PC-9 (cell line): Measurements from ENCODE around the gene USP31. TPM values are rescaled to one million over a fixed set of nuclear protein-coding genes. Genes with fewer than 3 reads are reported as not detected.

Source experiments
- BruUV-seq: library from RNA; stranded (reverse); fragments of 400-500 nt; replicated peaks from 2 replicates; lab custom pipeline; 2021; lab: Mats Ljungman, UMichigan
- CTCF ChIA-PET: fragments of 300-600 bp; sonication (Branson Sonifier 250); formaldehyde crosslinking; loops from one replicate; lab custom pipeline; 2022; ENCODE audit warnings: antibody characterized with exemption; lab: Charles Lee
- POLR2A ChIA-PET: fragments of 300-600 bp; sonication (Branson Sonifier 250); formaldehyde crosslinking; loops from one replicate; lab custom pipeline; 2022; ENCODE audit warnings: antibody characterized with exemption; ENCODE audit not compliant: unreplicated experiment; lab: Charles Lee
- DNase-seq, 2 experiments: peaks; one replicate each; pipeline versions ENCODE4 v3.0.0 to v3.0.0-alpha.2; 2015 to 2022; ENCODE audit warnings: mixed read lengths in 1 of 2
- H2AFZ ChIP-seq: fragments of 200-600 bp; sonication (generic); 2 replicates; pipeline ENCODE4 v1.8.1; 2017; ENCODE audit warnings: antibody characterized with exemption
- H3F3A ChIP-seq: fragments of 200-600 bp; sonication (generic); 2 replicates; pipeline ENCODE4 v1.8.1; 2017; ENCODE audit warnings: antibody characterized with exemption, mild to moderate bottlenecking, low read depth; ENCODE audit not compliant: insufficient read depth
- H3K27ac ChIP-seq: fragments of 200-600 bp; sonication (generic); 2 replicates; pipeline ENCODE4 v1.6.1; 2016; ENCODE audit warnings: mixed run types
- H3K27me3 ChIP-seq: fragments of 200-600 bp; sonication (generic); 2 replicates; pipeline ENCODE4 v1.6.1; 2016; ENCODE audit warnings: low read depth, mixed run types; ENCODE audit not compliant: insufficient read depth
- H3K36me3 ChIP-seq: fragments of 200-600 bp; sonication (generic); 2 replicates; pipeline ENCODE4 v1.6.1; 2016; ENCODE audit warnings: low read depth, mixed run types
- H3K4me1 ChIP-seq: fragments of 200-600 bp; sonication (generic); replicated peaks from 2 replicates; pipeline ENCODE4 v1.6.1; 2016; ENCODE audit warnings: mixed run types; ENCODE audit not compliant: insufficient read depth
- H3K4me2 ChIP-seq: fragments of 200-600 bp; sonication (generic); 2 replicates; pipeline ENCODE4 v1.6.1; 2017; ENCODE audit warnings: mixed run types
- H3K4me3 ChIP-seq: fragments of 200-600 bp; sonication (generic); 2 replicates; pipeline ENCODE4 v1.6.1; 2016; ENCODE audit warnings: mixed run types
- H3K79me2 ChIP-seq: fragments of 200-600 bp; sonication (generic); 2 replicates; pipeline ENCODE4 v1.6.1; 2017; ENCODE audit warnings: low read depth, mixed run types
- H3K9me2 ChIP-seq: fragments of 200-600 bp; sonication (generic); 2 replicates; pipeline ENCODE4 v1.8.1; 2017; ENCODE audit warnings: mild to moderate bottlenecking; ENCODE audit not compliant: insufficient read depth
- H3K9me3 ChIP-seq: fragments of 200-600 bp; sonication (generic); 2 replicates; pipeline ENCODE4 v1.8.1; 2016; ENCODE audit warnings: low read depth; ENCODE audit not compliant: insufficient read depth
- H4K20me1 ChIP-seq: fragments of 200-600 bp; sonication (generic); 2 replicates; pipeline ENCODE4 v1.8.1; 2017; ENCODE audit not compliant: insufficient read depth
- EZH2 ChIP-seq: fragments of 200-600 bp; sonication (generic); IDR thresholded peaks from 2 replicates; pipeline ENCODE4 v1.8.0; 2017; ENCODE audit warnings: antibody characterized with exemption, low read depth
- intact Hi-C: fragments of 100-400 bp; cut with micrococcal nuclease; formaldehyde crosslinking; loops from one replicate; pipeline ENCODE4 v1.10.0; 2022; ENCODE audit not compliant: unreplicated experiment
- total RNA-seq: library from RNA; stranded (reverse); gene quantifications from 2 replicates; pipeline ENCODE4 v1.2.3, GENCODE V29; 2021
- TF ChIP-seq, protein P1 (sequence below): fragments of 200-600 bp; sonication (generic); conservative IDR thresholded peaks from 2 replicates; pipeline ENCODE4 v1.6.1; 2017; ENCODE audit warnings: mixed run types, antibody characterized with exemption, mild to moderate bottlenecking, moderate library complexity

USP31 gene
- total RNA-seq, 1 experiment from 2014 or later: 12.1 TPM

GRCh38 chr16:23124315-23124714 is 24.9 kb downstream of the USP31 start:
- Histone ChIP-seq H3K36me3 (no peaks in the 10 kb centered on the region), H3K9me2 (no peaks in the 10 kb centered on the region), H3K27ac (no peak overlapping the region), H3K4me1 (no peaks in the 10 kb centered on the region), H3K79me2 (peaks cover 46% of the 10 kb centered on the region), H4K20me1 (no peaks in the 10 kb centered on the region), H3K4me3 (no peak overlapping the region), H3K4me2 (no peak overlapping the region), H2AFZ (no peak overlapping the region), H3K27me3 (no peaks in the 10 kb centered on the region), H3K9me3 (no peaks in the 10 kb centered on the region), H3F3A (no peaks in the 10 kb centered on the region)
- DNase-seq: no peak
- intact Hi-C loops: no loop called here
- TF ChIP-seq, protein P1, sequence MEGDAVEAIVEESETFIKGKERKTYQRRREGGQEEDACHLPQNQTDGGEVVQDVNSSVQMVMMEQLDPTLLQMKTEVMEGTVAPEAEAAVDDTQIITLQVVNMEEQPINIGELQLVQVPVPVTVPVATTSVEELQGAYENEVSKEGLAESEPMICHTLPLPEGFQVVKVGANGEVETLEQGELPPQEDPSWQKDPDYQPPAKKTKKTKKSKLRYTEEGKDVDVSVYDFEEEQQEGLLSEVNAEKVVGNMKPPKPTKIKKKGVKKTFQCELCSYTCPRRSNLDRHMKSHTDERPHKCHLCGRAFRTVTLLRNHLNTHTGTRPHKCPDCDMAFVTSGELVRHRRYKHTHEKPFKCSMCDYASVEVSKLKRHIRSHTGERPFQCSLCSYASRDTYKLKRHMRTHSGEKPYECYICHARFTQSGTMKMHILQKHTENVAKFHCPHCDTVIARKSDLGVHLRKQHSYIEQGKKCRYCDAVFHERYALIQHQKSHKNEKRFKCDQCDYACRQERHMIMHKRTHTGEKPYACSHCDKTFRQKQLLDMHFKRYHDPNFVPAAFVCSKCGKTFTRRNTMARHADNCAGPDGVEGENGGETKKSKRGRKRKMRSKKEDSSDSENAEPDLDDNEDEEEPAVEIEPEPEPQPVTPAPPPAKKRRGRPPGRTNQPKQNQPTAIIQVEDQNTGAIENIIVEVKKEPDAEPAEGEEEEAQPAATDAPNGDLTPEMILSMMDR: no peak
- TF ChIP-seq EZH2: no peak
- POLR2A ChIA-PET: no interaction called here
- CTCF ChIA-PET: no interaction called here
- BruUV-seq: no TSS peak

DNA sequence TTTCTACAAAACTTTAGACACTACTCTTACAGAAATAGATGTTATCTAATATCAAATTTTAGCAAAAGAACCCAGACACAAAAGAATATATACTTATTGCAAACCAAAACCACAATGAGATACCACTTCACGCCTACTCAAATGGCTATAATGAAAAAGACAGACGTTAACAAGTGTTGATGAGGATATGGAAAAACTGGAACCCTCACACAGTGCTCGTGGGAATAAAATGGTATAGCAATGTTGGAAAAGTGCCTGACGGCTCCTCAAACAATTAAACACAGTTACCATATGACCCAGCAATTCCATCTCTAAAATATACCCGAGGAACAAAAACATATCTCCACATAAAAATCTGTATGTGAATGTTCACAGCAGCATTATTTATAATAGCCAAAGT is 27.1 kb downstream of the USP31 start:
- BruUV-seq: no TSS peak
- TF ChIP-seq EZH2: no peak
- TF ChIP-seq, protein P1: no peak
- Histone ChIP-seq H4K20me1 (no peaks in the 10 kb centered on the region), H3K79me2 (peaks cover 52% of the 10 kb centered on the region), H3K36me3 (no peaks in the 10 kb centered on the region; the same call in 1 of the 2 replicates), H3K27me3 (no peaks in the 10 kb centered on the region), H2AFZ (no peak overlapping the region), H3K4me2 (no peak overlapping the region), H3K4me3 (no peak overlapping the region), H3K27ac (no peak overlapping the region), H3F3A (no peaks in the 10 kb centered on the region), H3K9me3 (no peaks in the 10 kb centered on the region), H3K9me2 (no peaks in the 10 kb centered on the region), H3K4me1 (no peaks in the 10 kb centered on the region)
- intact Hi-C loops: no loop called here
- ChIA-PET CTCF (no interaction called here), POLR2A (no interaction called here)
- DNase-seq: no peak

GRCh38 chr16:23121024-23121423 is 28.2 kb downstream of the USP31 start:
- no peak overlapping the region for H3K4me2 ChIP-seq
- H3K9me2 ChIP-seq: no peaks in the 10 kb centered on the region
- POLR2A ChIA-PET: no interaction called here
- no peaks in the 10 kb centered on the region for H3K27me3 ChIP-seq
- DNase-seq: no peak
- TF ChIP-seq EZH2: no peak
- TF ChIP-seq, protein P1: no peak
- CTCF ChIA-PET: no interaction called here
- no peaks in the 10 kb centered on the region; the same call in 1 of the 2 replicates for H3K36me3 ChIP-seq
- no peak overlapping the region for H3K27ac ChIP-seq
- no peak overlapping the region for H2AFZ ChIP-seq
- peaks cover 46% of the 10 kb centered on the region for H3K79me2 ChIP-seq
- H3K4me3 ChIP-seq: no peak overlapping the region
- intact Hi-C loops: no loop called here
- no peaks in the 10 kb centered on the region; the same call in 1 of the 2 replicates for H4K20me1 ChIP-seq
- no peaks in the 10 kb centered on the region for H3K9me3 ChIP-seq
- H3F3A ChIP-seq: no peaks in the 10 kb centered on the region
- no TSS peak for BruUV-seq
- H3K4me1 ChIP-seq: no peaks in the 10 kb centered on the region
